Esophagus muscularis mucosa (tissue), 4 donors: ENCODE data around the gene PRMT6. TPM values are rescaled to one million over a fixed set of nuclear protein-coding genes. Genes with fewer than 3 reads are reported as not detected.
"Not testable (repeated sequence)": the region's sequence is repeated elsewhere in the genome, so short reads cannot be mapped to it uniquely, and the experiment has no call there.

ENCODE experiments used
- DNase-seq: peaks from one replicate; pipeline ENCODE4 v3.0.0-alpha.2; 2017; ENCODE audit errors: extremely low spot score
- H3K27ac ChIP-seq, 4 donors: fragments of 200-600 bp; sonication (generic); replicated peaks in 1 of 4; 1 replicate in 3 of 4; 2 replicates in 1 of 4; pipeline ENCODE4 v1.5.1; 2016 to 2019; ENCODE audit warnings: mild to moderate bottlenecking in 1 of 4
- H3K27me3 ChIP-seq, 4 donors: fragments of 200-600 bp; sonication (generic); one replicate each; pipeline versions ENCODE4 v1.5.1 to v1.6.0; 2016 to 2019
- H3K36me3 ChIP-seq, 4 donors: fragments of 200-600 bp; sonication (generic); one replicate each; pipeline ENCODE4 v1.5.1; 2016 to 2019
- H3K4me1 ChIP-seq, 4 donors: fragments of 200-600 bp; sonication (generic); one replicate each; pipeline ENCODE4 v1.5.1; 2016 to 2019
- H3K4me3 ChIP-seq, 4 donors: fragments of 200-600 bp; sonication (generic); 1 replicate in 2 of 4; 2 replicates in 2 of 4; pipeline ENCODE4 v1.5.1; 2016 to 2019; ENCODE audit warnings: mild to moderate bottlenecking in 4 of 4, moderate library complexity in 1 of 4
- H3K9me3 ChIP-seq, 4 donors: fragments of 200-600 bp; sonication (generic); 1 replicate in 3 of 4; 2 replicates in 1 of 4; pipeline ENCODE4 v1.5.1; 2016 to 2019
- CTCF ChIP-seq, 3 experiments: fragments of 200-600 bp in 2 of 3; fragments of 450-650 bp in 1 of 3; sonication (generic) in 2 of 3; IDR thresholded peaks; one replicate each; pipeline ENCODE4 v1.5.1; 2017 to 2019; ENCODE audit warnings: antibody characterized with exemption in 3 of 3, mild to moderate bottlenecking in 2 of 3, moderate library complexity in 1 of 3
- EP300 ChIP-seq: sonication (generic); formaldehyde crosslinking; IDR thresholded peaks from one replicate; pipeline ENCODE4 v1.6.1; 2017; ENCODE audit warnings: antibody characterized with exemption
- POLR2A ChIP-seq: fragments of 450-650 bp; IDR thresholded peaks from one replicate; pipeline ENCODE4 v1.6.1; 2017; ENCODE audit warnings: antibody characterized with exemption, moderate library complexity, mild to moderate bottlenecking, low read depth
- POLR2AphosphoS5 ChIP-seq, 2 donors: sonication (generic); formaldehyde crosslinking; IDR thresholded peaks; one replicate each; pipeline ENCODE4 v1.6.1; 2017; ENCODE audit warnings: antibody characterized with exemption in 2 of 2
- WGBS: methylation state at CpG from one replicate; pipeline ENCODE4 v1.1.5; 2018; 5-methylcytosine and 5-hydroxymethylcytosine counted together
- intact Hi-C: fragments of 100-400 bp; cut with DNase I; formaldehyde crosslinking; loops from one replicate; pipeline ENCODE4 v1.15.1; 2023
- total RNA-seq, 4 donors: library from RNA; depleted of rRNA; stranded (reverse); fragments of >200 nt; gene quantifications; one replicate each; pipeline versions ENCODE4 v1.1.0 to v1.2.1, GENCODE V29; 2016

Gene PRMT6
- total RNA-seq, 4 donors from 2014 or later: 6.2 to 13.6 (median 10.5) TPM

GRCh38 chr1:107076841-107077240, 20.4 kb downstream of the PRMT6 start:
- H3K4me1 ChIP-seq: no peaks in the 10 kb centered on the region
- no peaks in the 10 kb centered on the region for H3K36me3 ChIP-seq
- H3K27ac ChIP-seq: no peak overlapping the region
- no peak for DNase-seq
- intact Hi-C loops: no loop called here
- WGBS: 84% methylated on average over 5 of the region's 5 CpGs
- H3K9me3 ChIP-seq: no peaks in the 10 kb centered on the region
- TF ChIP-seq POLR2A (no peak), CTCF (IDR thresholded peaks at IDR 0.05) (no peak), EP300 (no peak), POLR2AphosphoS5 (IDR thresholded peaks at IDR 0.05) (no peak)
- no peak overlapping the region for H3K4me3 ChIP-seq
- no peaks in the 10 kb centered on the region for H3K27me3 ChIP-seq

GRCh38 chr1:107079249-107079648, 22.8 kb downstream of the PRMT6 start:
- Histone ChIP-seq H3K4me3 (no peak overlapping the region), H3K36me3 (no peaks in the 10 kb centered on the region), H3K27ac (no peak overlapping the region), H3K27me3 (no peaks in the 10 kb centered on the region), H3K9me3 (peaks cover 0 to 7% (median 0%) of the 10 kb centered on the region in 4 donors), H3K4me1 (no peaks in the 10 kb centered on the region)
- intact Hi-C loops: no loop called here
- no peak for DNase-seq
- no peak for TF ChIP-seq CTCF (IDR thresholded peaks at IDR 0.05)
- TF ChIP-seq POLR2AphosphoS5 (IDR thresholded peaks at IDR 0.05): no peak
- no peak for TF ChIP-seq POLR2A
- no peak for TF ChIP-seq EP300
- WGBS: 36% methylated on average over 1 of the region's 1 CpG

- TF ChIP-seq EP300: no peak
- Histone ChIP-seq H3K4me3 (no peak overlapping the region), H3K4me1 (no peaks in the 10 kb centered on the region), H3K27ac (no peak overlapping the region), H3K9me3 (peaks cover 0 to 24% (median 5%) of the 10 kb centered on the region in 4 donors), H3K27me3 (no peaks in the 10 kb centered on the region), H3K36me3 (no peaks in the 10 kb centered on the region)
- intact Hi-C loops: no loop called here
- DNase-seq: no peak
- 74% methylated on average over 2 of the region's 2 CpGs for WGBS
Measured at GRCh38 chr1:107081102-107081501, 24.6 kb downstream of the PRMT6 start.

- intact Hi-C loops: no loop called here
- DNase-seq: no peak
- 88% methylated on average over 1 of the region's 1 CpG for whole genome bisulfite sequencing
- no peak overlapping the region for H3K27ac ChIP-seq
- no peaks in the 10 kb centered on the region for H3K27me3 ChIP-seq
- TF ChIP-seq CTCF (IDR thresholded peaks at IDR 0.05): no peak
- no peak for TF ChIP-seq POLR2AphosphoS5 (IDR thresholded peaks at IDR 0.05)
- TF ChIP-seq EP300: no peak
- TF ChIP-seq POLR2A: no peak
- H3K36me3 ChIP-seq: no peaks in the 10 kb centered on the region
- H3K4me1 ChIP-seq: no peaks in the 10 kb centered on the region
- H3K9me3 ChIP-seq: no peaks in the 10 kb centered on the region
- H3K4me3 ChIP-seq: no peak overlapping the region
Measured at GRCh38 chr1:107091418-107091817, 34.9 kb downstream of the PRMT6 start.

- H3K4me3 ChIP-seq, H3K27ac ChIP-seq, H3K9me3 ChIP-seq, H3K36me3 ChIP-seq, H3K4me1 ChIP-seq, intact Hi-C loops, H3K27me3 ChIP-seq, DNase-seq: not testable (repeated sequence)
- WGBS: 100% methylated on average over 1 of the region's 1 CpG
Measured at GRCh38 chr1:107093395-107093794, 36.9 kb downstream of the PRMT6 start.

GRCh38 chr1:107095647-107096046, 39.2 kb downstream of the PRMT6 start:
- no peak for DNase-seq
- H3K27ac ChIP-seq: no peak overlapping the region
- no peaks in the 10 kb centered on the region for H3K27me3 ChIP-seq
- intact Hi-C loops: no loop called here
- no peaks in the 10 kb centered on the region for H3K9me3 ChIP-seq
- TF ChIP-seq CTCF (IDR thresholded peaks at IDR 0.05) (no peak), POLR2A (no peak), POLR2AphosphoS5 (IDR thresholded peaks at IDR 0.05) (no peak), EP300 (no peak)
- H3K36me3 ChIP-seq: no peaks in the 10 kb centered on the region
- H3K4me3 ChIP-seq: no peak overlapping the region
- H3K4me1 ChIP-seq: no peaks in the 10 kb centered on the region
